SW 1271 (cell line): ENCODE data around the gene AMOTL1.
"Not testable (repeated sequence)": the region's sequence is repeated elsewhere in the genome, so short reads cannot be mapped to it uniquely, and the experiment has no call there.

ENCODE experiments used
- DNase-seq, 2 experiments: peaks; one replicate each; lab custom pipeline; 2025; lab: John Stamatoyannopoulos, UW

AMOTL1 gene

DNA sequence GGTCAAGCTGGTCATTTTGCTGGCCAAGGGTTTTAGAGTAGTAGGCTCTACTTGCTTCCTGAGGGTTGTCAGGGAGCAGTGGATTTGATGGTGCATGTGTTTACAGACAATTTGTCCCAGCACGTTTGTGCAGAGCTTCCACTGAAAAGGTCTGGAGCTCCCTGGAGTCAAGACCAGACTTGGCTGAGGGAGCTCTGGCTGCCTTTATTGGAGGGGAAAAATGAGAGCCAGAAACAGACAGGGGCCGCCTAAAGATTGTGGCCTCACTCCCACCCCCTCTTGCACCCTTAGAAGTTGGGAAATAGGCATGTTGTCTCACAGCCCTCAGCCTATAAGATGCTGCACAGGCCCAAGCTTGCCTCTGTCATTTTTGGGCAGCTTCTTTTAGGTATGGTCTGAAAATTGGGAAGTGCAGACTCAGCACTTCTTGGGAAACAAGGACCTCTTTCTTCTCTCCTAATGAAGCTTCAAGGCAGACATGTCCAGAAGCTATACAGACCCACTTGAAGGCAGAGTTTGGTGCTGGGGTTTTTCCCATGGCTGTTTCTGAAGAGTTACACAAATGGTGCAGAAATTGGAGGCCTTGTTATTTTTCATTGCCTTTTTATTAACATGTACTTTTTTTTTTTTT lies 55.1 kb downstream of the AMOTL1 start:
- no peak for DNase-seq

DNA sequence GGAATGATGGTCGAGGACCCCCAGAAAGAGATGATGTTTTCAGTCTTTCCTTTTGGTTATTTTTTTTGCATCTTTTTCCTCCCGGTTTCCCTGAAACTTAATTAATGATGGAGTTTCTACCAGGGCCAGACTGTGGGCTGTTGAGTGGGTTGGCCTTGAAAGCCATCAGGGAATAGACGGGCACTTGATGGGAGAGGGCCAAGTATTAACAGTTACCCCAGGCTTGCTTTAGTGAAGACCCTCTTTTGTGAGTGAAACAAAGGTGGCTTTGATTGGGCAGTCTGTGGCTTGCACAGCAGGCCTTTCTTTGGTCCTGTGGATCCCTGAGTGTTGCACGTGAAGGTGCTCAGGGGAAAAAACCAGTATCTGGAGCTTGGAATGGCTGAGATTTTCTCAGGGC lies 56.9 kb downstream of the AMOTL1 start:
- no peak for DNase-seq

DNA sequence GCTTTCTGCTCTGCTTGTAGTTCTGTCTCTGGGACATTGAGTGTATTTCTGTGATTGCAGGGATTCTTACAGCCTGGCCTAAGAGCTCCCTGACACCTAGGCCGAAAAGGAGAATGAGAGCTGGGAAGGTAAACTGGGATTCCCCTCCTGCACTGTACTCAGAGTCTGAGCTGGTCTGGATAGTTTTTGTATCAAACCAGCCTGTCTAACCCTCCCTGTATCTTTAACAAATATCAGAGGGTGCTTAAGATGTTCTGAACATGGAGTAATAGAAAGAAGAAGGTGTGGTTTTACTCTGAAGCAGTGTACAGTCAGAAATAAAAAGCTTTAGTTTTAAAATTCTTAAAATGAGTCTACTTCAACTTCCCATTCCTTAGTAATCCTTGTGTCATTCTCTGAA lies 57.3 kb downstream of the AMOTL1 start:
- no peak for DNase-seq

DNA sequence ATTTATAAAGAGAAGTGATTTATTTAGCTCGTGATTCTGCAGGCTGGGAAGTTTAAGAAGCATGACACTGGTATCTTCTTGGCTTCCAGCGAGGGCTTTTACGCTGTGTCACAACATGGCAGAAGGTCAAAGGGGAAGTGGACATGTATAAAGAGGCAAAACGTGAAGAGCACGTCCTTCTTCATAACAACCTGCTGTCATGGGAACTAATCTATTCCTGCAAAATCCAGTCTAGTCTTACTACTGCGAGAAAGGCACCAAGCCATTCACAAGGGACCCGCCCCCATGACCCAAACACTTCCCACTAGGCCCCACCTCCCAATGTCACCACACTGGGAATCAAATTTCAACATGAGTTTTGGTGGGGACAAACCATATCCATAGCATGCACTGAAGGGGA lies 58.3 kb downstream of the AMOTL1 start:
- no peak for DNase-seq

DNA sequence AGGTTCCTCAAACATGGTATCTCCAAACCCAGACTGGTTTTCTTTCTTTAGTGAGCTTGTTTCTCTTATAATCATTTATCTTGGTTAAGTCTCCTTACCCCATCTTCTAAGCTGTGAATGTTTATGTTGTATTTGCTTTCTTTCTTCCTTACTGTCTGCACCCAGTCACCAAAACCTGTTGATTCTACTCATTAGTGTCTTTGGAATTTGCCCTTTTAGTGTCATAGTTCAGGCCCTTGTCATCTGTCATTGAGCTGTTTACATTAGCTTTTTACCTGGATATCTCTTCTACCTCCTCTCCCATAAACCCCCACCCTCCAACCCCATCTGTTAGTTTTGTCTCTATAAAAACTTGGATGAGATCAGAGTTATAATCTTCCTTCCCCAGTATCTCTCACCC lies 59.9 kb downstream of the AMOTL1 start:
- DNase-seq: no peak

DNA sequence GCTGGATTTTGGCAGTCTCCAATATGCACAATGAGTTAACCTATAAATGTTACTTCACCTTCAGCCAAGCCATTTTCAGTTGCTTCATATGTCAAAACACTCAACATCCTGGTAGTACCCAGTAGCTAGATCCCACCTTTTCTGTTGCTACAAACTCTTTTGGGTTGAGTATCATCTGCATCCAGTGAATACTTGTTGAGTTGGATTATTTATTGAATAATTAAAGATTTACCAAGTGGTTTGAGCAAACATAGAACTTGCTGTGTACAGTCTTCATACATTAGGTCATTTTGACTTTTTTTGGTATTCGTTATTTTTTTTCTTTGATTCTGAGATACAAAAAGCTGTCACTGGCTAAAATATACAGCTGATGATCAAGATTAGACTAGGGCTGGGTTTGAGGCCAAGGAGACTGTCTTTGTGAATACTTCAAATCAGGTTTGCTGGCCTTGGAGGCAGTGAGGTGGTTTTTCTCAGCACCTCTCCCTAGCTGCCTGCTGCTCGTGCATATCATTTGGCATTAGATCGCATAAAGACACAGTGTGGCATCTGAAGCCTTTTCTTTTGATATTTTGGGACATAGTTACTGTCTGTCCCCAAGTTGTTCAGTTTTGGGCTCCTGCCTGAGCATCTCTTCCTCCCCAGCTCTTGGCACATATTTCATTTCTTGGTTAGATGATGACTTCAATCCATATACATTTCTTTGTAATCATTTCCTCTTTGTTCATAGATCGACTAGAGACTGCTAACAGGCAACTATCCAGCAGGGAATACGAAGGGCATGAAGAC lies 62.8 kb downstream of the AMOTL1 start:
- no peak for DNase-seq

DNA sequence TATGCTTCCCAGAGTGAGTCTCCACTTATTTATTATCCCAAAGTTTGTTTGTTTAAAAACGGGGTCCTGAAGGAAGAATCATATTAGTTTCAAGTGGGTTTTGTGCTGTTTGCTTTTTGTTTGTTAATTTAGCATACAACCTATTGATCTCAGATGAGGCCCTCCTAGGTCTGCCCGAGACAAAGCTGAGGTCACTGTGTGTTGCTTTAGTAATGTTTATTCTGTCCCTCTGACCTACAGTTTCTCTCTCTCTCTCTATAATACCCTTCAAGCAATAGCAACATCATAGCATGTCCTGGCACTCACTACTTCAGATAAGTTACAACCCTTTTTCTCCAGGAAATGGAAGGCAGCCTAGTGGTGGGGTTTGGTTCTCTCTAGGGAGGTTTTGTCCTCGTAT lies 63.4 kb downstream of the AMOTL1 start:
- DNase-seq: no peak

DNA sequence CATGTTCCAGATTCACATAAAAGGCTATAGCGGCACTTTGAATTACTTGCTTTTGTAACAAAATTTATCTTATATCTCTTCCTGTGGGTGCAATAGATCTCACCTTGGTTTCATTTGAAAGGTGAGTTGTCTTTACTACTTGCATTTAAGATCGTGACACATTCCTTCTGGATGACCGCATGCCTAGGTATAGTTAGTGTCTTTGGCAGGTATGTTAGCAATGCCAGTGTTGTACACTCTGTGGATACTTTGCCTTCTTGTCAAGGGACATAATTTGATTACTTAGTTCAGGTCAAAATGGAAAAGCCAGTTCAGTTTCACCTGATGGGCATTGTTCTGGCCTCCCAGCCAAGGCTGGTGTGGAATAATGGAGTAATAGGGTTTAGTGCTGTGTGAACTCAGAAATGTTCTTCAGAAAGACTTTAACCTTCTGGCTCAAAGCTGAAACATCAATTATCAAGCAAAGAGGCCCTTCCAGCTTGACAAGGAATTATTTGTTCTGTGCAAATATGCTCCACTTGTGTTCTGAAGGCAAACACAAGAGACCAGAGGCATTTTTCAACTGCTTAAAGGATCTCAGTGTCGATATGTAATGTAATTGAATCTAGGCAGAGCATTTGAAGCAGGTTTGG lies 64.6 kb downstream of the AMOTL1 start:
- DNase-seq: no peak

DNA sequence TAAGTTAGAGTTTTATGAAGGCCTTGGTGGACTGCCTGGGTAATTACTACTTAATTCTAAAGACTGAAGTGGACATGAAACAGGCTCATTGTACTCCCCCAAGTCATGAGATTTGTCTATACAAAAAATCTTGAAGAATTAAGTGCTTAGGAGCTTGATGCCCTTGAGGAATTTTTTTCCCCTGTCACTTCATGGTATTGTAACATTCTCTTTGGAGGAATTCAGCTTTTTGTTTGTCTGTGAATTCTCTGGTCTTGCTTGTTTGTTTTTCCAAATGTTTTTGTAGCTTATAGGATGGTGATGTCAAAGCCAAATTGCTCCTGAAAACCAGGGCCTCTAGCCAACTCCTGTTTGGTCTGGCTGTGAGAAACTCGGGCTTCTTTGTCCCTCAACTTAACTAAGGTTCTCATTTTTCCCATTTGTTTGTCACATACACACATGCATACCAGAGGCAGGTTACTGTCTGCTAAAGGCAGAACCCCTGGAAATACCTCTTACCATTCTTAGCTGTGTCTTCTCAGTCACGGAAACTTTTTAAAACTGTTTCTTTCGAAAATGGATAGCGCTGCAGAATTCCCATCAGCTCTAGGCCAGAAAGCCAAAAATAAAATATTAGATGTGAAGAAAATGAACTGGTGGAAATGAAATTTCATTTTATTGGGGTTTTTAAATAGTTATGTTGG lies 66.9 kb downstream of the AMOTL1 start:
- no peak for DNase-seq

DNA sequence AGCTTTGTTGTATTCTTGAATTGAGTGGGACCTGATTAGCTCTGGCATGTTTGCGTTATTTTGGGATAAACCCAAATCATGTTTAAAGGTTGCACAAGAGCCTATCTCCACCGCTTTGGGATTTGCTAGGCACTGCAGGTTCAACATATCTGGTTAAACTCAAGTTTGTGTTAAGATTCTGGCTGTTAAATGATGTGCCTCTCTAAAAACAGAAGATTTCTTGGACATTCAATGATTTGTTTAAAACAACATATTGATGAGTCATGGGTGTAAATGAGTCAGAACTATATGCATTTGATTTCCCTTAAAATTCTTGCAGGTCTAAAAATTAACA lies 67.4 kb downstream of the AMOTL1 start:
- DNase-seq: no peak

DNA sequence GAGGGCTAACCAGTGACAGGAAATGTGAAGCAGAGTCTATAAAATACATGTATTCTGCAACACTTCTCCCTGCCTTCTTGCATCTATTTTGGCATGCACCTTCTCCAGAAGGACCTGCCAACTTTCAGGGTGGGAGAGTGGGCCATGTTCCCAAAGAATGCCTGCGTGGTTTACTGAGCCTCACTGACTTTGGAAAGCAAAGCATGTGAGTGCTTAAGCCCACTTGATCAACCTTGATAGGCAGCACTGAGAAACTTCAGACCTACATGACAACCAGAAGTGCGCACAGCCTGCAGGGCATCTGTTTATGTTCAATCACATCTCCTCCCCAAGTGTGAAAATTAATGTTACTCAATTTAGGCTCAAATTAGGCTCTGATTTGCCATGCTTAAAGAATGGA lies 69.2 kb downstream of the AMOTL1 start:
- no peak for DNase-seq

DNA sequence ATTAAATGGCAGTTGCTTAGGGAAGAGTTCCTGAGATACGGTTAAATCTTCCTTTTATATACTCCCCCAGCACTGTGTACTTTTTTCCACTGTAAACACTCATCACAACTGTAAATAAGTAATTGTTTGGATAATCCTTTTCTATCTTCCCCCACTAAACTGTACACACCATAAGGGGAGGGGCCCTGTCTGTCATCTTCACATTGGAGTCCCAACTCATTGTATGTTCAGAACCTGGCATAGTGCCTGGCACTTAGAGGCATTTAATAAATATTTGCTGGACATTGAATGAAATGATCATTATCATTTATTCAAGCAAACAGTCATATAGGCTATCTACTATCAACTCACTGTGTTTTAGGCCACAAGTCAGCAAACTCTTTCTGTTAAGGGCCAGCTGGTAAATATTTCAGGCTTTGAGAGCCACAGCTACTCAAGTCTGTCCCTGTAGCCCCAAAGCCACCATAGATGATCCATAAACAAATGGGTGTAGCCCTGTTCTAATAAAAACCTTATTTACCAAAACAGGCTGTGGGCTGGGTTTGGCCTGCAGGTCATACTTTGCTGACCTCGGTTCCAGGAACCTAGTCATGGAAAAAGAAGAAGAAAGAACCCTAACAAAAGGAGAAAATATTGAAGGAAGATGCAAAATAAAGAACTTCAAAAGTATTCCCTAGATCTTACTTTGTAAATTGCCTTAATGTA lies 70.0 kb downstream of the AMOTL1 start:
- no peak for DNase-seq

DNA sequence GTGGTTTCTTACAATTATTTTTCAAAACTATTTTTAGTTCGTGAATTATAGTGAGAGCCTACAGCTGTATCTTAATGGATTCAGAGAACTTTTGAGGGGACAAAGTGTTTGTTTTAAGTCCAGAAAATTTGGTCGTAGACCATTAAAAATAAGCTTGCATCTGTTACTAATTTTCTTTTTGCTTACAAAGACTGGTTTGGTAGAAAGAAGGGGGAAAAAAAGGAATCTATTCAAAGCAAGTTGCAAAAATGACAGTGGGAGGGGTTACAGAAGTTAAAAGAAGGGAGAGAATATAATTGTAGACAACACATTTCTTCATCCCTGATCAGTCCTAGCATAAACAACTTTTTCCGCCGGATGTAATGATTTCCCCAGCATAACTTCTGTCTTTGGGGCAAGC lies 72.1 kb downstream of the AMOTL1 start:
- DNase-seq: no peak

DNA sequence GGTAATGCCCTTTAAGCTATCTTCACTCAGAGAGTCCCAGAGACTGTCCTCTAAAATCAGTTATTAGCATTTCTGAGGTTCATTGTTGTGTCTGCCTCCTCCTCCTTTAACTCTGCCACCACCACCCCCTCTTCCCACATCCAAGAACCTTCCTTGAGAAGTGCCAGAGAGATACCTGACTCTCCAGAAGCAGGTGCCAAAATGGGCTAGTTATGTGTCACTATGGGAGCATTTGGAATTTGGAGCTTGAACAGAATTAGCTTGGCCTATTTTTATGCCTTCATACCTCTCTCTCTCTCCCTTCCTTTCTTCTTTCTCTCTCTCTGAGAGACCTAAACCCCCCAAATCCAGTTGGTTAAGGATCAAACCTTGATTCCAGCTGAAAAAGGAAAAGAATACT lies 75.9 kb downstream of the AMOTL1 start:
- DNase-seq: no peak

DNA sequence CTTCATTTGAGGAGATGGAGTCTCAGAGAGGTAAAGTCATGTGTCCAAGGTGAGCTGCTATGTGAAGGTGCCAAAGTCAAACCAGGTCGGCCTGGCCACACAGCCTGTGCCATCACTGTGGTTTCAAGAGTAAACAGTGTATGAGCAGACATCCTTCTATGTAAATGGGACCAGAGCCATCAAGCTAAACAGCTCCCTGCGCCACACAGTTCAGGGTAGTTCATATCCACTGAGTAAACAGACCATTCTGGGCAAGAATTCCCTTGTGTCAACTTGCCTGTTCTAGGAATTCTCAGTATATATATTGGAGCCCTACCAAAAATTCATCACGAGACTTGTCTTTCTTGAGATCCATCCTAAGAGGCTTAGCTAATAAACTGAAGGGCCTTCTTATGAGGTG lies 77.5 kb downstream of the AMOTL1 start:
- no peak for DNase-seq

DNA sequence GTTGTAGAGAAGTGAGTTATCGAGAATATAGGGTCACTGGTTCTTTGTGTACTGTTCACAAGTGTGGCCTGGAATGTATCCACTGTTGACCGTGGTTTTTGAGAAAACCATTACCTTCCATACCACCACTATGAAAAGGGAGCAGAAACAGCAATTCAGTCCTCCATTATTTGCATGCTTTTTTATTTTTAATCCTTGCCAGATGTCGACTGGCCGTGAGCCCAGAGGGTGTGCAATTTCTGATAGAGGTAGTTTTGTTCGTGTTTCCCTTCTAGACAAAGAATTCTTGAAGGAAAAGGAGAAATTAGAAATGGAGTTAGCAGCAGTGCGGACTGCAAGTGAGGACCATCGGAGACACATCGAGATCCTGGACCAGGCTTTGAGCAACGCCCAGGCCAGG lies 81.7 kb downstream of the AMOTL1 start:
- no peak for DNase-seq

DNA sequence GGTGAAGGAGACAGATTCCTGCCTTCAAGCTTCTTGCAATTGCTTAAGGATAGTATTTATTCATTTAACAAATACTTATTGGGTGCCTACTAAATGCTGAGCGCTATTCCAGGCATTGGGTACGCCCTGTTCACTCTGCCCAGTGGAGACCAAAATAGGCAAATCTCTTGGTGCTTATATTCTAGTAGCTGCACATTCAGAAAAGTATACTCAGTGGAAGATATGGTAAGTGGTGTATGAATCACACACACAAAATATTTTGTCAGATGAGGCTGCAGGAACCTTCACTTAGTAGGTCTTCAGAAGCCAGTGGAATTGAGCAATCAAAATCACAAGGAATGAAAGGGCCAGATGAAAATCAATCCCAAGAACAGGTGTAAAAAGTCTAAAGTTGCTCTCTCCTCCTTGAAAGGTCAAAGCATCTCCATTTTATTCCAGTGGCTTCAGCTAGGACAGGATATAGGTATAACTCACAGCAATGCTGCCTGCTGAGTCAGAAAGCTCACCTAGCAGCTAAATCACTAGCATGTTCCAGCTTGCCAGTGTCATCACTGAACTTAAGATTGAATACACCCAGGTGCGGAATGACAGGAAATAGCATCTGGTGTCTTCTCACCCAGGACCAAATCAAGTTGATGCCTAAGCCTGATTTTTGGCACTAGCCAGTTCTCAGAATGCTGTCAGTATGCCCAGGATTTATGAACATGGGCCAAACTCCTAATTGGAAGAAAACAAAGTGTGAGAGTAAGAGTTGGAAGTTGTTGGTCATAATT lies 83.9 kb downstream of the AMOTL1 start:
- no peak for DNase-seq

DNA sequence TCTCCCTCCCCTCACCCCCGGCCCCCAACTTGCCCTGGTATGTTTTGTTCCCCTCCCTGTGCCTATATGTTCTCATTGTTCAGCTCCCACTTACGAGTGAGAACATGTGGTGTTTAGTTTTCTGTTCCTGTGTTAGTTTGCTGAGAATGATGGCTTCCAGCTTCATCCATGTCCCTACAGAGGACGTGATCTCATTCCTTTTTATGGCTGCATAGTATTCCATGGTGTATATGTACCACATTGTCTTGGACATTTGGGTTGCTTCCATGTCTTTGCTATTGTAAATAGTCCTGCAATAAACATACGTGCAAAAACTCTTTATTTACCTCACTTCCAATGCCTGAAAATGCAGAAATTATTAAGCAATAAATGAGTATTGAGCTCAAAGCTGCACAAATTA lies 85.1 kb downstream of the AMOTL1 start:
- DNase-seq: not testable (repeated sequence)

DNA sequence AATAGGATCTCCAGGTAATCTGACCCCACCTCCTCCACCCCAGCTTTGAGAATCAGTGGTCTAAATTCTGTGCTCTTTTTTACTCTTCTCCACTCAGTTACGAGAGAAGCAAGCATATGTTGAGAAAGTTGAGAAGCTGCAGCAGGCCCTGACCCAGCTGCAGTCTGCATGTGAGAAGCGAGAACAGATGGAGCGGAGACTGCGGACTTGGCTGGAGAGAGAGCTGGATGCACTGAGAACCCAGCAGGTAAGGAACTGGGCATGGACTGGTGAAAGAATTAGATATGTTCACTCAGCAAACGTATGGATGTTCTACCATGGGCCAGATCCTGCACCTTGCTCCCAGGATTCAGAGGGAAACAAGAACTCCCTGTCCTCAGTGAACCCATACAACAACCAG lies 85.7 kb downstream of the AMOTL1 start:
- DNase-seq: no peak

DNA sequence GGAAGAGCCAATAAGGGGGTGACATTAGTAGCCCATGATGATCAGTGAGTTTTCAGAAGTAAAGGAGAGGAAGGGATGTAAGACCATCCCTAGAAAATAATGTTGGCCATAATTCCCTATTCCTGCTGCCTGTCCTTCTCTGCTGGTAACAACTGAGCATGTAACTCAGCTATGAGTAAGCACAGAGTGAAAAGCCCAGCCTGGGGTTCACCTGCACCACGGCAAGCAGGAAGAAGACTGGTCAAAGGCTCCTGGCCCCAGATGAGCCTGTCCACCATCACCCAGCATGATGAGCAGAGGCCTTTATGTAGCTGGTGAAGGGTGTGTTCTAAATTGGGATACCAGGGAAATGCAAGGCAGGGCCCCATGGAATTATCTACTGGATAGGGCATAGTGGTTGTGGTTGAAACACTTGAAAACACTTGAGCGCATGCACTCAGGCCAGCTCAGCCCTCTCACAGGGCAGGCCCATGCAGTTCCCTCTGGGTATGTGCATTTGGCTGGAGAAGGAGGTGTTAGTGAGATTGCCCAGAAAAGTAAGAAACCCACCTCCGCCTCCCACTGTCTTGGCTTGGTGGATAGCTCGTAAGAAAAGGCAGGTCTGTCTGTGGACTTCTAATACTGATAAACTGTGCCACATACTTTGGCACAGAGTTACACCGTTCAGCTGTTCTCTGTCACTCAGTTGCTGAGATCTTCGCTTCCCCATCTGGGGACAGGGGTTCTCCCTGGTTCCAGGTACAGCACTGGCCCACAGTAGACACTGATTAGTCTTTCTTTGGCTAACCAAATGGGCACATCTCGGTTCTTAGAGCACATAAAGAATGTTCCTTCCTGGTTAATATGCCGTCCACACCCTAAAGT lies 86.8 kb downstream of the AMOTL1 start:
- DNase-seq: no peak

DNA sequence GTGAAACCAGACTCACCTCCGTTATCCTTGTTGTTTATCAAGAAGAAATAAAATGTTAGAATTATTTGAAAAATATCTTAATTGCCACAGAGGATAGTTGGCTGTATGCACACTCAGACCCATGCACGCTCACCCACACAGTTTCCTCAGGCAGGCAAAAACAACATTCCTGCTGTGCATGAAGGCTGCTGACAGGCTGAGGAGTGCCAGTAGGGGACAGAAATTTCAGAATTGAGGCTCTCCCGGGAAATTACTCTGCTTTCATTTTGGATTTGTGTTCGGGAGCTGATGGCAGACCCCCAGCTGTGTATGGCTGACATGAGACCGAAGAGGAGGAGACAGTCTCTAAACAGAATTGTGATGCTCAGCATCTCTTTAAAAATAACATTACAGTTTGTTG lies 87.5 kb downstream of the AMOTL1 start:
- no peak for DNase-seq
